Endothelial cell (in vitro differentiated cells): ENCODE data around the gene SMYD2. TPM values are rescaled to one million over a fixed set of nuclear protein-coding genes. Genes with fewer than 3 reads are reported as not detected.

Experiments
- DNase-seq: peaks from one replicate; pipeline ENCODE4 v3.0.0; 2021; ENCODE audit warnings: low spot score
- H3K27ac Mint-ChIP-seq: one replicate; pipeline ENCODE4 v1.8.0; 2021; ENCODE audit warnings: mixed read lengths, inconsistent platforms; ENCODE audit not compliant: unreplicated experiment
- H3K27me3 Mint-ChIP-seq: one replicate; pipeline ENCODE4 v1.8.0; 2021; ENCODE audit warnings: mild to moderate bottlenecking, moderate library complexity, mixed read lengths, inconsistent platforms; ENCODE audit not compliant: unreplicated experiment
- H3K36me3 Mint-ChIP-seq: one replicate; pipeline ENCODE4 v1.8.0; 2021; ENCODE audit warnings: mild to moderate bottlenecking, low read depth, mixed read lengths, inconsistent platforms; ENCODE audit not compliant: unreplicated experiment
- H3K4me1 Mint-ChIP-seq: one replicate; pipeline ENCODE4 v1.8.0; 2021; ENCODE audit warnings: mild to moderate bottlenecking, mixed read lengths, inconsistent platforms; ENCODE audit not compliant: unreplicated experiment
- H3K4me3 Mint-ChIP-seq: one replicate; pipeline ENCODE4 v1.8.0; 2021; ENCODE audit warnings: mild to moderate bottlenecking, mixed read lengths, inconsistent platforms; ENCODE audit not compliant: unreplicated experiment
- H3K9me3 Mint-ChIP-seq: one replicate; pipeline ENCODE4 v1.8.0; 2021; ENCODE audit warnings: mixed read lengths, inconsistent platforms; ENCODE audit not compliant: unreplicated experiment
- CTCF ChIP-seq: fragments of 200-600 bp; sonication (generic); IDR thresholded peaks from one replicate; pipeline ENCODE4 v1.5.0; 2021; ENCODE audit warnings: antibody characterized with exemption; ENCODE audit not compliant: unreplicated experiment
- total RNA-seq: library from RNA; stranded (reverse); fragmentation: NEBNext Ultra II Directional; extraction: Animal tissue kit (Norgen Biotek cat#: 25700); gene quantifications from one replicate; pipeline ENCODE4 v1.2.1, GENCODE V29; 2021; ENCODE audit not compliant: unreplicated experiment

The SMYD2 gene
- total RNA-seq, 1 donor from 2014 or later, result 44.1 TPM

DNA sequence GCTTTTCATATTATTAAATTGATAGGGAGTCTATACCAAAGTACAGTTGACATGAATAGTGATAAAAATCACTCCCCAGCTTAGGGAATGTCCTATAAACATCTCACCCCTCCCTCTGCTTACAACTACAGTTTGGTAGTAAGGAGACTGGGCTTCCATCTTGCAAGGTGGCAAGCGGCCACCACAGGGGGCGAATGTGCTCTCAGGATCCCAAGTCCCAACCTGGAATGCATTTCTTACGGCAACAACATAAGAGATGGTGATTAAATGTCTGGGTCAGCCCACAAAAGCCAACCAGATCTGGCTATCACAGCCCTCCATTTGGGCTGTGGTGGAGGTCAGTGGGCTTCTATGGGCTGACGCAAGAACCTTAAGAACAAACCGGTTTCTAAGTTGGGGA, 68.0 kb downstream of the SMYD2 start:
- Mint-ChIP-seq H3K4me3 (no peak overlapping the region), H3K4me1 (no peaks in the 10 kb centered on the region), H3K27me3 (peaks cover 3% of the 10 kb centered on the region), H3K9me3 (peaks cover 4% of the 10 kb centered on the region), H3K36me3 (peaks cover 20% of the 10 kb centered on the region), H3K27ac (no peak overlapping the region)
- TF ChIP-seq CTCF, result no peak
- DNase-seq, result no peak

DNA sequence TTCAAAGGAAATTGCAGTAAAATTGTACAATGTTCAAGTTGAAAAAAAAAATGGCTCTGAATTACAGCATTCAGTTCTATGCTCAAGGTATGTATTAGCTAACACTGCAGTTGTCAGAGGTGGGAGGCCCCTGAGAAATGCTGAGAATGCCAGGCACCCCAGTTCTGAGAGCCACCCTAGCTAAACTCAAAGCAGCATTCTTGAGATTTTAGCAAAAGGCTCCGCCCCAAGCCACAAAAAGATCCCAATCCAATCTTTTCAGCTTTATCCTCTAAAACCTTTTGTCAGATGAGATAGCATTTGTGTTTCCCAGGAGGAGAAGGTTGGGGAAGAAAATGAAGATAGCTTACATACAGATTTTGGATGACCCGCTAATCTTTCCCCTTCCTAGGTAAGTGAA, 68.8 kb downstream of the SMYD2 start:
- H3K4me1 Mint-ChIP-seq, result no peaks in the 10 kb centered on the region
- H3K27me3 Mint-ChIP-seq, result peaks cover 3% of the 10 kb centered on the region
- H3K36me3 Mint-ChIP-seq, result peaks cover 14% of the 10 kb centered on the region
- no peak for TF ChIP-seq CTCF
- H3K27ac Mint-ChIP-seq, result no peak overlapping the region
- H3K4me3 Mint-ChIP-seq, result no peak overlapping the region
- no peaks in the 10 kb centered on the region for H3K9me3 Mint-ChIP-seq
- DNase-seq, result no peak

GRCh38 chr1:214351551-214352277, 70.8 kb downstream of the SMYD2 start:
- Mint-ChIP-seq H3K36me3 (peaks cover 7% of the 10 kb centered on the region), H3K9me3 (no peaks in the 10 kb centered on the region), H3K27ac (no peak overlapping the region), H3K27me3 (peaks cover 2% of the 10 kb centered on the region), H3K4me3 (no peak overlapping the region), H3K4me1 (no peaks in the 10 kb centered on the region)
- no peak for TF ChIP-seq CTCF
- no peak for DNase-seq

- no peaks in the 10 kb centered on the region for H3K4me1 Mint-ChIP-seq
- H3K27me3 Mint-ChIP-seq, result peaks cover 5% of the 10 kb centered on the region
- no peak overlapping the region for H3K4me3 Mint-ChIP-seq
- no peak for TF ChIP-seq CTCF
- no peak overlapping the region for H3K27ac Mint-ChIP-seq
- peaks cover 11% of the 10 kb centered on the region for H3K36me3 Mint-ChIP-seq
- DNase-seq, result no peak
- no peaks in the 10 kb centered on the region for H3K9me3 Mint-ChIP-seq
Observed at GRCh38 chr1:214352838-214353237, 71.9 kb downstream of the SMYD2 start.

- Mint-ChIP-seq H3K27me3 (peaks cover 5% of the 10 kb centered on the region), H3K27ac (no peak overlapping the region), H3K4me3 (no peak overlapping the region), H3K9me3 (no peaks in the 10 kb centered on the region), H3K4me1 (no peaks in the 10 kb centered on the region), H3K36me3 (peaks cover 11% of the 10 kb centered on the region)
- no peak for DNase-seq
- no peak for TF ChIP-seq CTCF
Observed at GRCh38 chr1:214354440-214355148, 73.6 kb downstream of the SMYD2 start.
